Small intestine (tissue), 7 donors: ENCODE results near the gene PLS1. TPM values are rescaled to one million over a fixed set of nuclear protein-coding genes. Genes with fewer than 3 reads are reported as not detected.
"Not testable (repeated sequence)": the region's sequence is repeated elsewhere in the genome, so short reads cannot be mapped to it uniquely, and the experiment has no call there.

Experiments
- DNase-seq, 2 donors: peaks; one replicate each; pipeline versions ENCODE4 v3.0.0 to v3.0.0-alpha.2; 2013
- FAIRE-seq: peaks from 2 replicates; lab custom pipeline; 2012; peaks lifted over from hg19 to GRCh38; lab: Jason Lieb, UNC
- H3K27ac ChIP-seq, 3 donors: one replicate each; pipeline ENCODE4 v1.5.1; 2013; ENCODE audit warnings: low read length in 2 of 3, mild to moderate bottlenecking in 2 of 3, control low read depth in 1 of 3, inconsistent platforms in 1 of 3, low read depth in 1 of 3, moderate library complexity in 1 of 3
- H3K27me3 ChIP-seq, 3 donors: one replicate each; pipeline ENCODE4 v1.6.1; 2013; ENCODE audit warnings: low read length in 3 of 3, inconsistent platforms in 1 of 3; ENCODE audit not compliant: control insufficient read depth in 3 of 3, insufficient read depth in 3 of 3
- H3K36me3 ChIP-seq, 3 donors: one replicate each; pipeline ENCODE4 v1.6.1; 2013; ENCODE audit warnings: low read length in 3 of 3, inconsistent platforms in 1 of 3, low read depth in 1 of 3, mild to moderate bottlenecking in 1 of 3, moderate library complexity in 1 of 3; ENCODE audit not compliant: control insufficient read depth in 3 of 3, insufficient read depth in 2 of 3
- H3K4me1 ChIP-seq, 3 donors: one replicate each; pipeline ENCODE4 v1.6.1; 2013; ENCODE audit warnings: low read length in 2 of 3, inconsistent platforms in 1 of 3, low read depth in 1 of 3, mild to moderate bottlenecking in 1 of 3, moderate library complexity in 1 of 3; ENCODE audit not compliant: control insufficient read depth in 3 of 3, insufficient read depth in 2 of 3
- H3K4me3 ChIP-seq, 3 donors: one replicate each; pipeline ENCODE4 v1.5.1; 2013; ENCODE audit warnings: low read length in 3 of 3, control low read depth in 1 of 3, inconsistent platforms in 1 of 3, low read depth in 1 of 3, mild to moderate bottlenecking in 1 of 3, moderate library complexity in 1 of 3
- H3K9me3 ChIP-seq, 2 donors: one replicate each; pipeline ENCODE4 v1.6.1; 2013; ENCODE audit warnings: low read depth in 1 of 2, low read length in 1 of 2; ENCODE audit not compliant: control insufficient read depth in 2 of 2, insufficient read depth in 1 of 2
- WGBS, 3 donors: extraction: QIAGEN DNeasy Blood & Tissue Kit; methylation state at CpG; one replicate each; pipeline ENCODE4 v1.1.7; 2013; 5-methylcytosine and 5-hydroxymethylcytosine counted together
- polyA plus RNA-seq, 4 donors: library from polyadenylated mRNA; stranded (reverse) in 3 of 4; unstranded in 1 of 4; fragments of 200-250 nt in 3 of 4; fragments of 120-200 nt in 1 of 4; gene quantifications; one replicate each; pipeline versions ENCODE4 v1.2.1 to v1.2.3, GENCODE V29; 2013
- donor health status: healthy with polysubstance abuse.
- donor health status: control.
- donor health status: control.
- donor health status: Bipolar disorder and iron deficiency.
- donor health status: healthy.

Gene PLS1
- polyA plus RNA-seq, 4 donors: 34.9 to 298 (median 171) TPM

- H3K27me3 ChIP-seq: no peaks in the 10 kb centered on the region
- no peak for FAIRE-seq
Observed at GRCh38 chr3:142691527-142691926, 95.3 kb downstream of the PLS1 start.

GRCh38 chr3:142693136-142693853, 97.1 kb downstream of the PLS1 start:
- FAIRE-seq: no peak
- Histone ChIP-seq H3K4me1 (no peaks in the 10 kb centered on the region), H3K9me3 (no peaks in the 10 kb centered on the region), H3K27ac (no peak overlapping the region), H3K27me3 (no peaks in the 10 kb centered on the region), H3K4me3 (no peak overlapping the region), H3K36me3 (peaks cover 0 to 4% (median 0%) of the 10 kb centered on the region in 3 donors)
- DNase-seq: no peak
- 84 to 92% (median 91%) methylated on average over 7 of the region's 7 CpGs for WGBS, 3 donors

More at GRCh38 chr3:142691527-142691926, 95.3 kb downstream of the PLS1 start:
- Histone ChIP-seq H3K36me3 (peaks cover 0 to 6% (median 0%) of the 10 kb centered on the region in 3 donors), H3K4me3 (no peak overlapping the region), H3K9me3 (no peaks in the 10 kb centered on the region), H3K27ac (no peak overlapping the region), H3K4me1 (no peaks in the 10 kb centered on the region)
- no peak for DNase-seq
- 76 to 83% (median 82%) methylated on average over 2 of the region's 2 CpGs for WGBS, 3 donors

- FAIRE-seq (no peak), DNase-seq (peak in 1 of 2 donors; percentile 10)
- peaks cover 0 to 4% (median 0%) of the 10 kb centered on the region in 3 donors for H3K36me3 ChIP-seq
- no peaks in the 10 kb centered on the region for H3K9me3 ChIP-seq
- no peak overlapping the region for H3K27ac ChIP-seq
- no peak overlapping the region for H3K4me3 ChIP-seq
- H3K4me1 ChIP-seq: no peaks in the 10 kb centered on the region
- 88 to 94% (median 92%) methylated on average over 1 of the region's 1 CpG for WGBS, 3 donors
- no peaks in the 10 kb centered on the region for H3K27me3 ChIP-seq
Observed at GRCh38 chr3:142694225-142694624, 98.0 kb downstream of the PLS1 start.

GRCh38 chr3:142705198-142705597, 109.0 kb downstream of the PLS1 start:
- Histone ChIP-seq H3K27ac (no peak overlapping the region), H3K4me1 (no peaks in the 10 kb centered on the region), H3K27me3 (no peaks in the 10 kb centered on the region), H3K9me3 (no peaks in the 10 kb centered on the region), H3K36me3 (peaks cover 0 to 6% (median 0%) of the 10 kb centered on the region in 3 donors), H3K4me3 (no peak overlapping the region)
- DNase-seq (no peak), FAIRE-seq (no peak)
- WGBS, 3 donors: 65 to 76% (median 69%) methylated on average over 2 of the region's 2 CpGs

- DNase-seq (no peak), FAIRE-seq (no peak)
- WGBS, 3 donors: 82 to 90% (median 85%) methylated on average over 7 of the region's 7 CpGs
- Histone ChIP-seq H3K4me1 (no peaks in the 10 kb centered on the region), H3K36me3 (peaks cover 0 to 6% (median 0%) of the 10 kb centered on the region in 3 donors), H3K9me3 (no peaks in the 10 kb centered on the region), H3K27ac (no peak overlapping the region), H3K4me3 (no peak overlapping the region), H3K27me3 (no peaks in the 10 kb centered on the region)
Observed at GRCh38 chr3:142706321-142707127, 110.3 kb downstream of the PLS1 start.

GRCh38 chr3:142709207-142709606, 113.0 kb downstream of the PLS1 start:
- Histone ChIP-seq H3K27ac (no peak overlapping the region), H3K4me3 (no peak overlapping the region), H3K4me1 (no peaks in the 10 kb centered on the region), H3K27me3 (no peaks in the 10 kb centered on the region), H3K9me3 (no peaks in the 10 kb centered on the region), H3K36me3 (peaks cover 0 to 4% (median 0%) of the 10 kb centered on the region in 3 donors)
- FAIRE-seq: no peak
- WGBS, 3 donors: 91 to 98% (median 97%) methylated on average over 5 of the region's 5 CpGs
- no peak for DNase-seq

GRCh38 chr3:142714882-142715281, 118.7 kb downstream of the PLS1 start:
- not testable (repeated sequence) for FAIRE-seq, H3K36me3 ChIP-seq, H3K27me3 ChIP-seq, H3K4me1 ChIP-seq, H3K4me3 ChIP-seq, DNase-seq, H3K9me3 ChIP-seq, H3K27ac ChIP-seq
- 92 to 97% (median 92%) methylated on average over 3 of the region's 3 CpGs for WGBS, 3 donors

GRCh38 chr3:142716102-142716501, 119.9 kb downstream of the PLS1 start:
- no peak overlapping the region for H3K4me3 ChIP-seq
- H3K36me3 ChIP-seq: no peaks in the 10 kb centered on the region
- no peaks in the 10 kb centered on the region for H3K27me3 ChIP-seq
- 77 to 91% (median 82%) methylated on average over 4 of the region's 4 CpGs for WGBS, 3 donors
- H3K9me3 ChIP-seq: no peaks in the 10 kb centered on the region
- DNase-seq (no peak), FAIRE-seq (no peak)
- no peaks in the 10 kb centered on the region for H3K4me1 ChIP-seq
- H3K27ac ChIP-seq: no peak overlapping the region
